IPS-15b (cell line): ENCODE measurements around the gene DECR2.

Source experiments
- H3K27me3 ChIP-seq: one replicate; pipeline ENCODE4 v1.6.1; 2013; ENCODE audit warnings: low read length; ENCODE audit not compliant: control insufficient read depth, insufficient read depth
- H3K36me3 ChIP-seq: one replicate; pipeline ENCODE4 v1.6.1; 2013; ENCODE audit warnings: low read length; ENCODE audit not compliant: control insufficient read depth, insufficient read depth
- H3K4me1 ChIP-seq: one replicate; pipeline ENCODE4 v1.6.1; 2013; ENCODE audit warnings: mild to moderate bottlenecking, low read length; ENCODE audit not compliant: control insufficient read depth, insufficient read depth
- H3K4me3 ChIP-seq: one replicate; pipeline ENCODE4 v1.5.1; 2013; ENCODE audit warnings: low read depth, low read length
- H3K9ac ChIP-seq: one replicate; pipeline ENCODE4 v1.6.1; 2013; ENCODE audit warnings: low read depth, mild to moderate bottlenecking, low read length
- H3K9me3 ChIP-seq: one replicate; pipeline ENCODE4 v1.6.1; 2013; ENCODE audit warnings: mild to moderate bottlenecking, low read length; ENCODE audit not compliant: control insufficient read depth, insufficient read depth

DECR2 gene, protein sequence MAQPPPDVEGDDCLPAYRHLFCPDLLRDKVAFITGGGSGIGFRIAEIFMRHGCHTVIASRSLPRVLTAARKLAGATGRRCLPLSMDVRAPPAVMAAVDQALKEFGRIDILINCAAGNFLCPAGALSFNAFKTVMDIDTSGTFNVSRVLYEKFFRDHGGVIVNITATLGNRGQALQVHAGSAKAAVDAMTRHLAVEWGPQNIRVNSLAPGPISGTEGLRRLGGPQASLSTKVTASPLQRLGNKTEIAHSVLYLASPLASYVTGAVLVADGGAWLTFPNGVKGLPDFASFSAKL

DNA sequence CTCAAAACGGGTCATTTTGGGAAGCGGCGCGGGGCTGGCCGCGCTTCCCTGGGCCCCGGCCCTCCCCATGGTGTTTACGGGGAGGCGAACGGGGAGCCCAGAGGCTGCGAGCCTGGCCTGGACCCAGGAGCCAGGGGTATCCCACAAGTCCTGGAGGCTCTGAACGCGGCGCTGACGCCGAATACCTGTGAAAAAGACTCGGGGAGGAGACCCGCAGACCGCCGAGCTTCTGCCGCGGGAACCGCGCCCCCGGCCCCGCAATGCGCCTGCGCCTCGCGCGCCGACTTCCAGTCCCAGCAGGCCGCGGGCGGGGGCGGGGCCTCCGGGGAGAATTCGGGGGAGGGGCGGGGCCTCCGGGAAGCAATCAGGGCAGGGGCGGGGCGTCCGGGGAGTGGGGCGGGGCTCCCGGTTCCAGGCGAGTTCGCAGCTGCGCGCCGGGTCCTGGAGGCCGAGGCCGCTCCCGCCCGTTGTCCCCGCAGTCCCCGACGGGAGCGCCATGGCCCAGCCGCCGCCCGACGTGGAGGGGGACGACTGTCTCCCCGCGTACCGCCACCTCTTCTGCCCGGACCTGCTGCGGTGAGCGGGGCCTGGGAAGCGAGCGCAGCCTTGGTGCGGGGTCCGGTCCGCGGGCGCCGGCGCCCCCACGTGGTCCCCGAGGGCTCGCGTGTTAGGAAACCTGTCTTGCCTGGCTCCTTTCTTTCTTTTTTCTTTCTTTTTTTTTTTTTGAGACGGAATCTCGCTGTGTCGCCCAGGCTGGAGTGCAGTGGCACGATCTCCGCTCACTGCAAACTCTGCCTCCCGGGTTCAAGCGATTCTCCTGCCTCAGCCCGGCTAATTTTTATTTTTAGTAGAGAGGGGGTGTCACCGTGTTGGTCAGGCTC lies at the start of gene DECR2:
TSS of gene DECR2 (plus strand) at position 418 of the 881 bp plus-strand sequence. CDS start at position 497, 79 bp downstream.
- Histone ChIP-seq H3K9me3 (no peaks in the 10 kb centered on the region), H3K9ac (peak within 1 kb of the TSS; percentile 65), H3K4me3 (peak within 1 kb of the TSS; percentile 68), H3K27me3 (no peaks in the 10 kb centered on the region), H3K36me3 (peaks cover 9% of the 10 kb centered on the region), H3K4me1 (peaks cover 3% of the 10 kb centered on the region)

DNA sequence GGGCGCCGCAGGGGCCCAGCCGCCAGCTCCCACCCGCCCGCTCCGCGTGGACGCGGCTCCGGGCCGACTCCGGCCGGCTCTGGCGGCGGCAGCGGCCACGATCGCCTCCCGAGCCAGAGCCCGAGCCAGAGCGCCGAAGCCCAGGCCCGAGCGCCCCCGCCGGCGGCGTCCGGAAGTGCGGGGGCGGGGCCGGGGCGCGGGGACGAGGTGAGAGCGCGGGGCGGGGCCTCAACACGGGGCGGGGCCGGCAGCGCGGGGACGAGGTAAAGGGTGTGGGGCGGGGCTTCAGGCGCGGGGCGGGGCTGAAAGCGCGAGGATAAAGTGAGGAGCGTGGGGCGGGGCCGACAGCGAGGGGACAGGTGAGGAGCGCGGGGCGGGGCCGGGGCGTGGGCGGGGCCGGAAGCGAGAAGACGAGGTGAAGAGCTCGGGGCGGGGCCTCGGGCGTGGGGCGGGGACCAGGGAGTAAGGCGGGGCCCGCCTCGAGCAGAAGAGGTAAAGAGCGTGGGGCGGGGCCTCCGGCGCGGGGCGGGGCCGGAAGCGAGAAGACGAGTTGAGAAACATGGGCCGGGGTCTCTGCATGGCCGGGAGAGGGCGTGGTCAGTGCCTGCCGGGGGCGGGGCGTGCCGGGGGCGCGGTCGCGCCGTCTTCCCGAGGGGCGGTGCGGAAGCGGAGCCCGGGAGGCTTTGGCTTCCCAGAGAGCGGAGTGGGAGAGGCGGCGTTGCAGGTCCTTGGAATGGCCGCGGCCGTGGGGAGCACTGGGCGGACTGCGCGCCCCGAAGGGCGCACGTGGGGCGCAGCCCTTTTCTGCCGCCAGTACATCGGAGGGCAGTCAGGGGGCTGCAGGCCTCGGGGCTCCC lies 48.9 kb upstream of the DECR2 start, which contains the start of gene AXIN1:
TSS of gene AXIN1 (minus strand) at position 177 of the 857 bp plus-strand sequence. CDS start 5,698 bp downstream, outside the sequence.
- no peaks in the 10 kb centered on the region for H3K27me3 ChIP-seq
- peak within 1 kb of the TSS; percentile 58 for H3K4me3 ChIP-seq
- no peaks in the 10 kb centered on the region for H3K4me1 ChIP-seq
- H3K9ac ChIP-seq, result peak within 1 kb of the TSS; percentile 47
- no peaks in the 10 kb centered on the region for H3K9me3 ChIP-seq
- no peaks in the 10 kb centered on the region for H3K36me3 ChIP-seq

DNA sequence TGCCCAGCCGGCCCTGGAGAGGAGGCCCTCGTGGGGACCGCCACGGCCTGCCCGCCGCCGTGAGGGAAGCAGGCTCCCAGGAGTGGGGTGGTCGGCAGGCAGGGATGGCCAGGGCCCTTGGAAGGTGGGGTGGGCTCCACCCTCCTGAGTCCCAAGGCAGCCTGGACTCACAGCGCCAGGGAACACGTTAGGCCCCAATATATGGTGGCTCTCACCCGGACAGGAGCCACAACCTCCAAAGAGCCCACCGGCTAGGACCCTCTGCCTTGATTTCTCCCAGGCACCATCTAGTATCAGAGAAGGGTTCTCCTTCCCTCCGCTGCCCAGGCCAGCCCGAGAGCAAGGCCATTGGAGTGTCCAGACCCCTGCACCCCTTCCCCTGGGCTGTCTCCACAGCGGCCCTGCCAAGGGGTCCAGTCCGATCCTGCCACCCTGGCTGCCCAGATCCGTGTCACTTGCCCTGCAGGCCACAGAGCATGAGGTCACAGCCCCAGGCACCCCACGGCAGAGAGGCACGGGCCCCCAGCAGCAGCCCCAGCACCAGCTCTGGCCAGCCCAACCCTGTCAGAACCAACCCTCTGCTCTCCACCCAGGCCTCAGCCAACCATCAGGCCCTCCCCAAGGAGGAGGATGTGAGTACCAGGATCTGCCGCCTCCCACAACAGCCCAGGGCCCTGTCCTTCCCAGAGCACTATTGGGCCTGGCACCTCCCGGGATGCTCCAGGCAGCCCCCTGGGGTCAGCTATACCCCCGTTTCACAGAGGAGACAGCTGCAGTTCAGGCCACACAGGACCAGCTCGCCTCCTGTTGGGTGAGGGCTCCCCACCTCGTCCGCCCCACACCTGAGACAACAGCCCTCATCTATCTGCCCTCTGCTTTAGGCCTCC lies 48.0 kb upstream of the DECR2 start:
- Histone ChIP-seq H3K27me3 (no peaks in the 10 kb centered on the region), H3K4me3 (peak overlapping the region; percentile 47), H3K9ac (peak overlapping the region; percentile 47), H3K36me3 (no peaks in the 10 kb centered on the region), H3K9me3 (no peaks in the 10 kb centered on the region), H3K4me1 (no peaks in the 10 kb centered on the region)

DNA sequence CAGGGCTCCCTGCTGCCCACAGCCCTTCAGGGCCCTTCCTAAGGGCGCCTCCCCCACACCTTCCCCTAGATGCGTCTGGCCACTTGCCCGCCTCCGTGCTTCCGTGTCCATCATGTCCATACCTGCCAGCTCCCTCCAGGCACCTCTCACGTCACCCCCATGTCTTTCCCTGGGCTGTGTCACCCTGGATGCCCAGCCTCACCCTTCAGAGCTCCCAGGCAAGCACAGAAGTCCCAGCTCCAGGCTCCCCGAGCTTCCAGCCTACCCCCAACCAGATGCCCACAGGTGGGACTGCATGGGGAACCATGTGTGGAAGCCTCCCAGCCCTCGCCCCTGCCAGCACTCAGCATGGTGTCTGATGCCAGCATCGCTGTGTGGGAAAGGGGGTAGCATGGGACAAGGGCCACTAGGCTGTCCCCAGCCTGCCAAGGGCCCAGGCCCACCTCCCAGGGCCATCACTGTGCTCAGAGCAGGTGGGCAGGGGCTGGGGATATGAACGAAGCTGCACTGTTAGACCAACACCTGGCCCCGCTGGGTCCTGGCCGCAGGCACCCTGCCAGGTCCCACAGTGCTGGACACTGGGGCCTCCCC lies 47.3 kb upstream of the DECR2 start:
- no peak overlapping the region for H3K4me3 ChIP-seq
- no peaks in the 10 kb centered on the region for H3K36me3 ChIP-seq
- H3K4me1 ChIP-seq, result no peaks in the 10 kb centered on the region
- H3K9me3 ChIP-seq, result no peaks in the 10 kb centered on the region
- H3K27me3 ChIP-seq, result no peaks in the 10 kb centered on the region
- H3K9ac ChIP-seq, result no peak overlapping the region

DNA sequence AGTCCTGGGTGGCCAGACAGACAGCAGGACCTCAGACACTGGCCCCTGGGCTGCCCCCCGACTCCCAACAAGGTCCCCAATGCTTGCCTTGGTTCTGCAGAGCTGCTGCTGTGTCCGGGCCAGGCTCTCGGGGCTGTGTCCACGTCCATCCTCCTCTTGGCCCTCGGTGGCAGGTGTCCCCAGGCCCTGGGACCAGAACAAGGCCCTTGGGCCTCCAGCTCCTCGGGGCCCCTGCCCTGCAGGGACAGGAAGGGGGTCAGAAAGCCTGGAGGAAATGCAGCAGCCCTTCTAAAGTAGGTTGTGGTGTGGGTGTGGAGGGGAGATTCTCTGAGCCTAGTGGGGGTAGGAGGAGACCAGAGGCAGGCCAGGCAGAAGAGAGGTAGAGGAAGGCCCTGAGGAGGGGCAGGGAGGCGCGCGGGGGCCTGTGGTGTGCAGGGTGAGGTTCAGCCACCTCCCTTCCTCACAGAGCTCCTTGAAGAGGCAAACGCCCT lies 46.7 kb upstream of the DECR2 start:
- Histone ChIP-seq H3K9ac (no peak overlapping the region), H3K4me3 (no peak overlapping the region), H3K9me3 (no peaks in the 10 kb centered on the region), H3K36me3 (no peaks in the 10 kb centered on the region), H3K4me1 (no peaks in the 10 kb centered on the region), H3K27me3 (no peaks in the 10 kb centered on the region)

DNA sequence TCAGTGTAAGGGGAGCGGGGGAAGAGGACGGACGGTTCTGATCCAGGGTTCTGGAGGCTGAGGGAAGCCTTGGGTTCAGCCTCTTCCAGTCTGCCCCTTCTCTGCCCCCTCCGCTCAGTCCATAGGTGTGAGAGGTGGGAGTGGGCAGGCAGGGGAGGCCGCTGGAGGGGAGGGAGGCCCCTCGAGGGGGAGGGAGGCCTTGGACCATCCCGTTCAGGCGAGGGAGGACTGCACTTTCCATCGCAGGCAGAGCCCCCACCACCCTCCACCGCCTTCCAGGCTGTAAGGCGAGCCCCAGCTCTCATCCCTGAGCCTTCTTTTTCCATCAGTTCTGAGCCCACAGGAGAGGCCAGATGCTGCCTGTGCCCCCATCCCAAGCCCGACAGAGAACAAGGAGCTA lies 44.9 kb upstream of the DECR2 start:
- Histone ChIP-seq H3K9me3 (no peaks in the 10 kb centered on the region), H3K4me3 (no peak overlapping the region), H3K9ac (no peak overlapping the region), H3K27me3 (no peaks in the 10 kb centered on the region), H3K4me1 (no peaks in the 10 kb centered on the region), H3K36me3 (no peaks in the 10 kb centered on the region)

DNA sequence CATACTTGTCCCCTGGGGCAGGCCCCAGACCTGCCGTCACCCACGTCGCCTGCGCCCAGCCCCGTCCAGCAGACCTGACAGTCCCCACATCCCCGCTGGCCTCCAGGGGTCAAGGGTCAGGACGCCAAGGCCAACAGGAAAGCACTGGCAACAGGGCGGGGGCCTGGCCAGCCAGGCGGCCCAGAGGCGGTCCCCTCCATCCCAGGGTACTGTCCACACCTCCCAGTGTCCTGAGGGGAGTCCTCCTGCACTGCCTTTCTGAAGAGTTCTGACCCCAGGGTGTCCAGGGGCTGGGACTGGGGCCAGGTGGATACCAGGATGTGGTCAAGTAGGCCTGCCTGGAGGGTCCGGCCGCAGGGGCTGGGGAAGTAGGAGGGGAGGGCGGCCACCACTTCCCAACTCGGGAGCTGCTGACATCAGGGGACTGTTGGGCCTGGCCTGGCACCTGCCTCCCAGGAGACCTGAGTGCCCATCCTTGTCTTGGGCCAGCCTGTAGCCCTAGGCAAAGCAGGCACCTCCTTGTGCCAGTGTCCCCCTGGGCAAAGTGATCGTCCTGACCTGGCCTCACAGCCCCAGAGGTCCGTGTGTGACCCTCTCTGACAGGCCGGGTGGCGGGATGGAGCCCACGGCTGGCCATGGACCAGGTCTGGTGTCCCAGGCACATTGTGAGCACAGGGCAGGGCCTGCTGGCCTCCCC lies 42.5 kb upstream of the DECR2 start:
- H3K27me3 ChIP-seq, result no peaks in the 10 kb centered on the region
- no peak overlapping the region for H3K9ac ChIP-seq
- H3K4me1 ChIP-seq, result no peaks in the 10 kb centered on the region
- no peak overlapping the region for H3K4me3 ChIP-seq
- no peaks in the 10 kb centered on the region for H3K9me3 ChIP-seq
- no peaks in the 10 kb centered on the region for H3K36me3 ChIP-seq

DNA sequence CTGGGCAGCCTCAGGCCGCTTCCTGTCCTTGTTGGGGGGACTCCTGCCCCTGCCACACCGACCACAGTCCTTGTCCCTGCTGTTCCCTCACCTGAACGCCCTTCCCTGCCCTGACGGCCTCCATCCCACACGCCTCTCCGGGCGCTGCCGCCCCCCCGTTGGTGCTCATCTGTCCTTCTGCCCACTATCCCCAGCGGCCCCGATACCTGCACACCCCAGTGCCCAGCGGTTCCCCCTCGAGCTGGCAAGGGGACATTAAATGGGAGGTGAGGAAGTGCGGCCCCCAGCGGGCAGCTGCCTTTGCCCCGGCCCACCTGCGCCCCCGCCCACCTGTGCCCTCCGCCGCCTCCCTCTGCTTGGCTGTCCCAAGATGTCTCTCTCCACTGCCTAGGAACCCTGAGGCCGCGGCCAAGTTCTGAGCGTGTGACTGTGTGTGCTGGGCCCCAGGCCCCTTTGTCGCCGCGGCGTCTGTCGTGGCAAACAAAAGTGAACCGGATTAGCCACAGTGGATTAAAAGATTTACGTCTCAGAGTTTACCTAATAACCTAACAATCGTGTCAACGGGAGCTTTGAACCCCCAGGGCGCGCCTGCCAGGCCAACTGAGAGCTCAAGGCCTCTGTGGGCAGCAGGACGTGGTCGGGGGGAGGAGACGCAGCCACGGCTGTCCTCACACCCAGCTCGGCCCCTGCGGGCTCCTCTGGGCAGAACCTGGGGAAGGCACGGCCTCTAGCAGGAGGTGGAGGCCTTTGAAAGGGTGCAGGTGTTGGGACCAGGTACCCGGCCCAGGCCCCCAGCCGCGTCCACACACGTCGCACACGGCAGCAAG lies 41.6 kb upstream of the DECR2 start:
- Histone ChIP-seq H3K4me1 (no peaks in the 10 kb centered on the region), H3K36me3 (no peaks in the 10 kb centered on the region), H3K9ac (no peak overlapping the region), H3K4me3 (no peak overlapping the region), H3K9me3 (no peaks in the 10 kb centered on the region), H3K27me3 (no peaks in the 10 kb centered on the region)

DNA sequence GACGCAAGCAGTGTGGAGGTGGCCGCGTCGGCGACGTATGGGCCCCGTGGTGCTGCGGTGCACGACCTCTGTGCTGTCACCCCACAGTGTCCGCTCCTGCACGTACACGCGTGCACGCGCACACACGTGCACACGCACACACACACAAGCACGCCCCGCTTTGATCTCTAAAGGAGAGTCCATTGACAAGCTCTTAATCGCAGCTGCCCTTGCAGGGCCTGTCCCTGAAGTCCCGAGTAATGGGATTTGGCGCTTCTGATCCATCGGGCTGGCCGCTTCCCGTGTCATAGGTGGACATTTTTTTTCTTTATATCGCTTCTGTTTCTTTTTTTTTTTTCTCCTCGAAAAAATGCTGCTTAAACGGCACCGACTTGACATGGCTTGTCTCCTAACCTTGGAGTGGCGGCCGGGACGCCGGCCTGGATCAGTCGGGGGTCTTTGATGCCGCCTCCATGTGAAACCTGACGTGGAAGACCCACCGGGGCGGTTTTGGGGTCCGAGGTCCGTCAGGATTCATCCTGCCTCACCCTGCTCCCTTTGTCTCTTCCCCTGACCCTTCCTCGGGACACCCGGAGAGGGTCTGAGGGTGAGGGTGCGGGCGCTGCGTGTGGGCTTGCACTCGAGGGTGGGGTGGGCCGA lies 40.9 kb upstream of the DECR2 start:
- Histone ChIP-seq H3K27me3 (no peaks in the 10 kb centered on the region), H3K4me3 (no peak overlapping the region), H3K9me3 (no peaks in the 10 kb centered on the region), H3K9ac (no peak overlapping the region), H3K4me1 (no peaks in the 10 kb centered on the region), H3K36me3 (no peaks in the 10 kb centered on the region)
